Osteoblast (primary cell): ENCODE results near the gene CDK9. TPM values are rescaled to one million over a fixed set of nuclear protein-coding genes. Genes with fewer than 3 reads are reported as not detected.

Source experiments
- DNase-seq: peaks from one replicate; pipeline ENCODE4 v3.0.0; 2011; ENCODE audit warnings: low spot score, mixed read lengths; ENCODE audit not compliant: insufficient read length; ENCODE audit errors: missing footprints
- H2AFZ ChIP-seq: 2 replicates; pipeline ENCODE4 v1.6.0; 2011; ENCODE audit warnings: mild to moderate bottlenecking, low read length
- H3K27ac ChIP-seq: 2 replicates; pipeline ENCODE4 v1.5.1; 2011; ENCODE audit warnings: mild to moderate bottlenecking, low read depth, low read length, moderate library complexity
- H3K27me3 ChIP-seq: 2 replicates; pipeline ENCODE4 v1.6.0; 2012; ENCODE audit warnings: mild to moderate bottlenecking, control low read depth, inconsistent platforms, low read length, moderate library complexity; ENCODE audit not compliant: insufficient read depth
- H3K36me3 ChIP-seq: 2 replicates; pipeline ENCODE4 v1.5.1; 2011; ENCODE audit warnings: mild to moderate bottlenecking, low read length, control low read depth, moderate library complexity; ENCODE audit not compliant: insufficient read depth
- H3K4me1 ChIP-seq: 2 replicates; pipeline ENCODE4 v1.5.1; 2011; ENCODE audit warnings: mild to moderate bottlenecking, low read length, control low read depth, moderate library complexity; ENCODE audit not compliant: insufficient read depth
- H3K4me2 ChIP-seq: 2 replicates; pipeline ENCODE4 v1.6.0; 2011; ENCODE audit warnings: mild to moderate bottlenecking, low read length; ENCODE audit not compliant: insufficient read depth
- H3K4me3 ChIP-seq: fragments of 200-600 bp; sonication (generic); 3 replicates; pipeline ENCODE4 v1.5.1; 2012; ENCODE audit warnings: mild to moderate bottlenecking, low read length, inconsistent platforms; ENCODE audit not compliant: insufficient read depth
- H3K79me2 ChIP-seq: 2 replicates; pipeline ENCODE4 v1.6.0; 2012; ENCODE audit warnings: mild to moderate bottlenecking, low read length, control low read depth, inconsistent platforms; ENCODE audit not compliant: insufficient read depth
- H3K9me3 ChIP-seq: 2 replicates; pipeline ENCODE4 v1.5.1; 2011; ENCODE audit warnings: low read depth, low read length, control low read depth
- H4K20me1 ChIP-seq: 2 replicates; pipeline ENCODE4 v1.6.0; 2012; ENCODE audit warnings: mild to moderate bottlenecking, low read length, control low read depth; ENCODE audit not compliant: insufficient read depth
- total RNA-seq: library from RNA; depleted of rRNA; stranded (reverse); fragments of >200 nt; gene quantifications from 2 replicates; pipeline ENCODE4 v1.2.3, GENCODE V29; 2012
- TF ChIP-seq, protein P1 (sequence below): IDR thresholded peaks from 2 replicates; pipeline ENCODE4 v1.5.1; 2011; ENCODE audit warnings: mild to moderate bottlenecking, low read depth, low read length, moderate library complexity; ENCODE audit errors: extremely low read depth

Gene CDK9
- total RNA-seq, 1 donor, result 56.1 TPM

DNA sequence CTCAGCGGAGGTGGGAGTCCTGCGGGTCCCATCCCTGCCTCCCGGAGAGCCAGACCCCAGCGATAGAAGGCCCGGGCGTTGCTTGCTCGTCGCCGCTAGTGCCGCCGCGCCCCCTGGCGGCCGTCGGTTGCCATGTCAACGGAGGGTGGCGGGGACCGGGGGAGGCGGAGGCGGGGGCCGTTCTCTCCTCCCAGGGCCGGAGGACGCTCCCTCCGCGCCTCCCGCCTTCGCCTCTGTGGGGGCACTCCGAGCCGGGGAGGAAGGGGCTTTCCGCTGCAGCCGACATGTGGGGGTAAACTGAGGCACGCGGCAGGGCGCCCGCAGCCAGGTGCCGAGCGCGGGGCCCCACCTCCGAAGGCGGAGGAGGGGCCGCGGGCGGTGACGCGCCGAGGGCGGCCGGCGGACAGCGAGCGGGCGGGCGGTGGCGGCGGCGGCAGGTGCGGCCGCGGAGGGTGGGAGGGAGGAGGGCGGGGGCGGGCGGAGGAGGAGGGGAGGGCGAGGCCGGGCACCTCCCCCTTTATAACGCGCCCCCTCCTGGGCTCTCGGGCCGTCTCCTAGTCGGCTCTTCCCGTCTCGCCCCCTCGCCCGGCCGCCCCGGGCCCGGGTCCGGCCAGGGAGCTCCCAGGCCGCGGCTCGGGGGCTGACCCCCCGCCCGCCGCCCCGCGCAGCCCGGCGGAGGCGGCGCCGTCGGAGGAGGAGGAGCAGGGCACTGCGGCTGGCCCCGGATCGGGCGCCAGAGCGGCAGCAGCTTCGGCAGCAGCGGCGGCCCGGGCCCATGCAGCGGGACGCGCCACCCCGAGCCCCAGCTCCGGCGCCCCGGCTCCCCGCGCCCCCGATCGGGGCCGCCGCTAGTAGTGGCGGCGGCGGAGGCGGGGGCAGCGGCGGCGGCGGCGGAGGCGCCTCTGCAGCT, 556 bp upstream of the CDK9 start:
- no peaks in the 10 kb centered on the region for H3K27me3 ChIP-seq
- H3K36me3 ChIP-seq, result peaks cover 32% of the 10 kb centered on the region
- H4K20me1 ChIP-seq, result peaks cover 42% of the 10 kb centered on the region
- DNase-seq, result peak; percentile 100
- H3K4me3 ChIP-seq, result peak overlapping the region; percentile 98
- H3K4me1 ChIP-seq, result peaks cover 9% of the 10 kb centered on the region
- H3K79me2 ChIP-seq, result peaks cover 45% of the 10 kb centered on the region
- H2AFZ ChIP-seq, result peak overlapping the region; percentile 60
- peak overlapping the region; percentile 67 for H3K4me2 ChIP-seq
- no peak overlapping the region for H3K27ac ChIP-seq
- H3K9me3 ChIP-seq, result no peaks in the 10 kb centered on the region
- TF ChIP-seq, protein P1, sequence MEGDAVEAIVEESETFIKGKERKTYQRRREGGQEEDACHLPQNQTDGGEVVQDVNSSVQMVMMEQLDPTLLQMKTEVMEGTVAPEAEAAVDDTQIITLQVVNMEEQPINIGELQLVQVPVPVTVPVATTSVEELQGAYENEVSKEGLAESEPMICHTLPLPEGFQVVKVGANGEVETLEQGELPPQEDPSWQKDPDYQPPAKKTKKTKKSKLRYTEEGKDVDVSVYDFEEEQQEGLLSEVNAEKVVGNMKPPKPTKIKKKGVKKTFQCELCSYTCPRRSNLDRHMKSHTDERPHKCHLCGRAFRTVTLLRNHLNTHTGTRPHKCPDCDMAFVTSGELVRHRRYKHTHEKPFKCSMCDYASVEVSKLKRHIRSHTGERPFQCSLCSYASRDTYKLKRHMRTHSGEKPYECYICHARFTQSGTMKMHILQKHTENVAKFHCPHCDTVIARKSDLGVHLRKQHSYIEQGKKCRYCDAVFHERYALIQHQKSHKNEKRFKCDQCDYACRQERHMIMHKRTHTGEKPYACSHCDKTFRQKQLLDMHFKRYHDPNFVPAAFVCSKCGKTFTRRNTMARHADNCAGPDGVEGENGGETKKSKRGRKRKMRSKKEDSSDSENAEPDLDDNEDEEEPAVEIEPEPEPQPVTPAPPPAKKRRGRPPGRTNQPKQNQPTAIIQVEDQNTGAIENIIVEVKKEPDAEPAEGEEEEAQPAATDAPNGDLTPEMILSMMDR, result peak; percentile 51

DNA sequence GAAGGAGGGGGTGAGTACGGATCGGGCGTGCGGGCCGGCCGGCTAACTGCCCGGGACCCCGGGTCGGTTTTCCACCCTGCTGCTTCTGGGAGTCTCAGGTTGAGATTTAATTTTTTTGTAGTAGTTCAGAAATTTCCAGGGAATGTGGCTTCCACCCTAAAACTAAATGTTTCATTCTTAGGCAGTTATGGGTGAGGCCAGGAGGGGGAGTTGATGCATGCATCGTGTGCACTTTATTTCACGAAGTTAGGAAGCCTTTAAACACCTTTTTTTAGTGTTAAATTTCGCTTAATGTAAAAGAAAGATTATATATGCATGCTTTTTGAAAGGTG, 905 bp downstream of the CDK9 start:
- H3K9me3 ChIP-seq, result no peaks in the 10 kb centered on the region
- H3K36me3 ChIP-seq, result peaks cover 46% of the 10 kb centered on the region
- peak overlapping the region; percentile 66 for H3K27ac ChIP-seq
- peak overlapping the region; percentile 98 for H3K4me3 ChIP-seq
- peaks cover 9% of the 10 kb centered on the region for H3K4me1 ChIP-seq
- TF ChIP-seq, protein P1, result peak; percentile 54
- peaks cover 52% of the 10 kb centered on the region for H3K79me2 ChIP-seq
- peaks cover 50% of the 10 kb centered on the region for H4K20me1 ChIP-seq
- DNase-seq, result peak; percentile 96
- H2AFZ ChIP-seq, result no peak overlapping the region
- no peaks in the 10 kb centered on the region for H3K27me3 ChIP-seq
- peak overlapping the region; percentile 91 for H3K4me2 ChIP-seq

DNA sequence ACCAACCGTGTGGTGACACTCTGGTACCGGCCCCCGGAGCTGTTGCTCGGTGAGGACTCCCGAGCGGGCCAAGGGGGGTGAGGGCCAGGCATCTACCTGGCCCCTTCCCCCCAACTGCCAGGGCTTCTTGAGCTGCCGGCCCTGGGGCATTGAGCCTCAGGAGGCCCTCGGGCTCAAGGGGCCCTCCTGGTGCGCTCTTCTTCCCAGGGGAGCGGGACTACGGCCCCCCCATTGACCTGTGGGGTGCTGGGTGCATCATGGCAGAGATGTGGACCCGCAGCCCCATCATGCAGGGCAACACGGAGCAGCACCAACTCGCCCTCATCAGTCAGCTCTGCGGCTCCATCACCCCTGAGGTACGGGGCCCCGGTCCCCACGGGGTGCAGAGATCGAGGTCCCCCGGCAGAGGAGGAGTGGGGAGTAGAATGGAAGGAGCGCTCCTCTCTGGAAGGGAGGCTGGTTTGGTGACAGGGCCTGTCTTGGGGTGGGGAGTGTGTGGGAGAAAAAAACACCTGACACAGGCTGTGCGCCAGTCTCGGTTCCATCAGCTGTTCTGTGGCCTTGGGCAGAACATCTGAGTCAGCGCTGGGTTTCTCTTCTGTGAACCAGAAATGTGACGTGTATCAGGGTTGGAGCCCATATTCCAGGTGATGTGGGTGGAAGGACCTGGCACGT, 2.6 kb downstream of the CDK9 start:
- DNase-seq, result peak; percentile 60
- no peak overlapping the region for H3K4me2 ChIP-seq
- peaks cover 58% of the 10 kb centered on the region for H4K20me1 ChIP-seq
- H2AFZ ChIP-seq, result no peak overlapping the region
- peaks cover 52% of the 10 kb centered on the region for H3K79me2 ChIP-seq
- TF ChIP-seq, protein P1, result no peak
- peaks cover 9% of the 10 kb centered on the region for H3K4me1 ChIP-seq
- H3K4me3 ChIP-seq, result no peak overlapping the region
- H3K9me3 ChIP-seq, result no peaks in the 10 kb centered on the region
- H3K27ac ChIP-seq, result no peak overlapping the region
- no peaks in the 10 kb centered on the region for H3K27me3 ChIP-seq
- peaks cover 56% of the 10 kb centered on the region for H3K36me3 ChIP-seq

GRCh38 chr9:127789179-127789578, 3.3 kb downstream of the CDK9 start:
- TF ChIP-seq, protein P1, result no peak
- H3K9me3 ChIP-seq, result no peaks in the 10 kb centered on the region
- DNase-seq, result no peak
- H4K20me1 ChIP-seq, result peaks cover 59% of the 10 kb centered on the region
- H2AFZ ChIP-seq, result no peak overlapping the region
- H3K27me3 ChIP-seq, result no peaks in the 10 kb centered on the region
- peaks cover 9% of the 10 kb centered on the region for H3K4me1 ChIP-seq
- no peak overlapping the region for H3K4me3 ChIP-seq
- no peak overlapping the region for H3K4me2 ChIP-seq
- peaks cover 56% of the 10 kb centered on the region for H3K36me3 ChIP-seq
- no peak overlapping the region for H3K27ac ChIP-seq
- H3K79me2 ChIP-seq, result peaks cover 52% of the 10 kb centered on the region
